SK-N-SH (cell line): ENCODE data around the gene CAPSL.

ENCODE experiments used
- CTCF ChIP-seq: fragments of 200-600 bp; sonication (generic); IDR thresholded peaks from 2 replicates; pipeline ENCODE4 v1.6.1; 2017; ENCODE audit warnings: antibody characterized with exemption, mild to moderate bottlenecking, moderate library complexity
- EP300 ChIP-seq, 2 experiments: IDR thresholded peaks; 2 replicates each; pipeline versions ENCODE4 v1.4.0 to v1.6.1; 2012; ENCODE audit warnings: borderline replicate concordance in 1 of 2, low read depth in 1 of 2, low read length in 1 of 2
- EZH2phosphoT487 ChIP-seq: fragments of 200-600 bp; sonication (generic); IDR thresholded peaks from 2 replicates; pipeline ENCODE4 v1.6.1; 2017; ENCODE audit warnings: low read depth, mixed run types, mild to moderate bottlenecking, antibody characterized with exemption, moderate library complexity, borderline replicate concordance
- FOXM1 ChIP-seq: IDR thresholded peaks from 2 replicates; pipeline ENCODE4 v1.4.0; 2012; ENCODE audit warnings: low read depth, mild to moderate bottlenecking
- POLR2AphosphoS5 ChIP-seq: IDR thresholded peaks from 2 replicates; pipeline ENCODE4 v1.6.1; 2012; ENCODE audit warnings: low read depth, low read length
- RFX5 ChIP-seq: IDR thresholded peaks from 2 replicates; pipeline ENCODE4 v1.6.1; 2012; ENCODE audit warnings: mild to moderate bottlenecking, improper control_type of control experiment, low read length
- SMC3 ChIP-seq: IDR thresholded peaks from 2 replicates; pipeline ENCODE4 v1.6.1; 2012; ENCODE audit warnings: low read depth, low read length, improper control_type of control experiment
- TAF1 ChIP-seq: IDR thresholded peaks from 2 replicates; pipeline ENCODE4 v1.6.1; 2012; ENCODE audit warnings: low read depth, mild to moderate bottlenecking, low read length, moderate library complexity, borderline replicate concordance
- YY1 ChIP-seq: IDR thresholded peaks from 2 replicates; pipeline ENCODE4 v1.4.0; 2012; ENCODE audit warnings: low read depth, mild to moderate bottlenecking
- TF ChIP-seq, protein P1 (sequence below): IDR thresholded peaks from 2 replicates; pipeline ENCODE4 v1.6.1; 2012; ENCODE audit warnings: mild to moderate bottlenecking, low read depth, low read length, moderate library complexity

DNA sequence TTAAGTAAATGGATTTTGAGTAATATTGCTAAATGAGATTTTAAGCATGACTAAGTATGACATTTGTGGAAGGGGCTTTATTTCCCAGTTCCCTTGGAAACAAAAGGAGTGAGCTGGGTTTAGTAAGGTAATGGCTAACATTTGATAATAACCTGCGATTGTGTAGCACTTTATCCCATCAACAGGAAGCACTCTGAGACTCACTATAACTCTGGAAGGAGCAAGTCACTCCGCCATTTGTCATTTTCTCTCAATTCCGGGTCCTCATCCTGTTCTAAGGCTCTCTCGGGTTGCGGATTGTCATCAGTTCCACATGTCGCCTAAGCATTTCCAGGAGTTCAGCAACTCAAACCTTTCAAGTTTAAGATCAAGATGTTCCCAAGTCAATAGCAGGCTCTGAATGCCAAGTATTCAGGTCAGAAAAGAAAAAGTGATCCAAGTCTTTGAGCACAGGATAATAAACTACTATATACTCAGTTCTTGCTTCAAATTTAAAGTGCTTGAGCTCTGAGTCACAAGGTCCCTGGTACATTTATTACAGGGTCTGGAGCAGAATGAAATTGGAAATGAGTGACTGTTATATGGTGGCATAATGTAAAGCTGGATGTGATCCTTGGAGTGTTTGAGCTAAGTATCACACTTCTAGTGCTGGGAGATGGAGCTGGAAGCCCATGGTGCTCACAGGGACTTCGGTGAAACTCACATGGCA is 39.3 kb downstream of the CAPSL start:
- TF ChIP-seq YY1 (no peak), CTCF (no peak), SMC3 (no peak), RFX5 (no peak), TAF1 (no peak), EZH2phosphoT487 (no peak), EP300 (IDR thresholded peaks at IDR 0.05; ENCODE audit: borderline replicate concordance in 1 of 2, low read depth in 1 of 2, low read length in 1 of 2) (no peak), POLR2AphosphoS5 (no peak), FOXM1 (no peak)
- TF ChIP-seq, protein P1, sequence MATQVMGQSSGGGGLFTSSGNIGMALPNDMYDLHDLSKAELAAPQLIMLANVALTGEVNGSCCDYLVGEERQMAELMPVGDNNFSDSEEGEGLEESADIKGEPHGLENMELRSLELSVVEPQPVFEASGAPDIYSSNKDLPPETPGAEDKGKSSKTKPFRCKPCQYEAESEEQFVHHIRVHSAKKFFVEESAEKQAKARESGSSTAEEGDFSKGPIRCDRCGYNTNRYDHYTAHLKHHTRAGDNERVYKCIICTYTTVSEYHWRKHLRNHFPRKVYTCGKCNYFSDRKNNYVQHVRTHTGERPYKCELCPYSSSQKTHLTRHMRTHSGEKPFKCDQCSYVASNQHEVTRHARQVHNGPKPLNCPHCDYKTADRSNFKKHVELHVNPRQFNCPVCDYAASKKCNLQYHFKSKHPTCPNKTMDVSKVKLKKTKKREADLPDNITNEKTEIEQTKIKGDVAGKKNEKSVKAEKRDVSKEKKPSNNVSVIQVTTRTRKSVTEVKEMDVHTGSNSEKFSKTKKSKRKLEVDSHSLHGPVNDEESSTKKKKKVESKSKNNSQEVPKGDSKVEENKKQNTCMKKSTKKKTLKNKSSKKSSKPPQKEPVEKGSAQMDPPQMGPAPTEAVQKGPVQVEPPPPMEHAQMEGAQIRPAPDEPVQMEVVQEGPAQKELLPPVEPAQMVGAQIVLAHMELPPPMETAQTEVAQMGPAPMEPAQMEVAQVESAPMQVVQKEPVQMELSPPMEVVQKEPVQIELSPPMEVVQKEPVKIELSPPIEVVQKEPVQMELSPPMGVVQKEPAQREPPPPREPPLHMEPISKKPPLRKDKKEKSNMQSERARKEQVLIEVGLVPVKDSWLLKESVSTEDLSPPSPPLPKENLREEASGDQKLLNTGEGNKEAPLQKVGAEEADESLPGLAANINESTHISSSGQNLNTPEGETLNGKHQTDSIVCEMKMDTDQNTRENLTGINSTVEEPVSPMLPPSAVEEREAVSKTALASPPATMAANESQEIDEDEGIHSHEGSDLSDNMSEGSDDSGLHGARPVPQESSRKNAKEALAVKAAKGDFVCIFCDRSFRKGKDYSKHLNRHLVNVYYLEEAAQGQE, result no peak
